Measurements from ENCODE around the gene PSTPIP2.

DNA sequence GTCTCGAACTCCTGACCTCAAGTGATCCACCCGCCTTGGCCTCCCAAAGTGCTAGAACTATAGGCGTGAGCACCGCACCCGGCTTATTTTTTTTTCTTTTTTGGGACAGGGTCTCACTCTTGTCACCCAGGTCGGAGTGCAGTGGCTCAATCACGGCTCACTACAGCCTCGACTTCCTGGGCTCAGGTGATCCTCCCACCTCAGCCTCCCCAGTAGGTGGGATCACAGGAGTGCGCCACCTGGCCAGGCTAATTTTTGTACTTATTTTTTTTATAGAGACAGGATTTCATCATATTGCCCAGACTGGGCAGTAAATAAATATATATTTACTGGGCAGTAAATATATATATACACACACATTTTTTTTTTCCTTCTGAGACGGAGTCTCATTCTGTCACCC is 23.5 kb upstream of the PSTPIP2 start:
- TF ChIP-seq GATA2 (IDR thresholded peaks at IDR 0.05; ENCODE audit: low read depth, low read length) (no peak), GATA3 (IDR thresholded peaks at IDR 0.05; ENCODE audit: low read depth, low read length) (no peak)
